Measurements from ENCODE around the gene SLC35D2. TPM values are rescaled to one million over a fixed set of nuclear protein-coding genes. Genes with fewer than 3 reads are reported as not detected.
A peak's percentile ranks its signal among the peaks of the same experiment; 100 is the strongest.

Gene SLC35D2
- total and polyA plus RNA-seq, 3 experiments from 2014 or later = 7.9 to 29.1 (median 8.3) TPM

DNA sequence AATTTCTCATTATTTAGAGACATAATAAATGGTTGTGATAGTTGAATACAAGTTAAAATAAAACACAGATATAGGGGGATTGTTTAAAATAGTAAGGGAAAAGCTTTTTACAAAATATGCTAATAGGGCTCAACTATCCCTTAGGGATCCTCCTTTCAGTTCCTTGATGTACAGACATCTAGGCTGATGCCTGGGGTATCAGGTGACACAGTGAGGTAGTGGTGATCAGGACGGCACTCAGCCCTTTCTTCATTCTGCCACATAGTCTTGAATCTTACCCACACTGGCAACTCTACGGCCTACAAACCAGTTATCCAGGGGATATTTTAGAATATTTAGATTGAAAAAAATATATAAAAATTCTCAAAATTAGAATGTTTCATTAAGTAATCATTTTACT is 12.5 kb upstream of the SLC35D2 start:
- Histone ChIP-seq H3K4me3 (ENCODE audit: low read length) (no peak overlapping the region), H3K36me3 (ENCODE audit: insufficient read depth, low read length) (no peaks in the 10 kb centered on the region), H3K27me3 (ENCODE audit: insufficient read depth, low read length, poor library complexity, severe bottlenecking) (no peaks in the 10 kb centered on the region), H3K9me3 (ENCODE audit: low read length) (no peaks in the 10 kb centered on the region), H3K27ac (ENCODE audit: low read depth, low read length) (no peak overlapping the region), H3K4me1 (ENCODE audit: insufficient read depth, low read length) (peaks cover 27% of the 10 kb centered on the region)
- no peak for DNase-seq
- H3K4me1 Mint-ChIP-seq = peaks cover 27 to 44% (median 43%) of the 10 kb centered on the region in 3 donors
- no peak overlapping the region for H3K27ac Mint-ChIP-seq
- peaks cover 2 to 5% (median 4%) of the 10 kb centered on the region in 5 donors for H3K9me3 Mint-ChIP-seq
- POLR2A ChIA-PET = no interaction called here
- H3K36me3 Mint-ChIP-seq = peaks cover 12 to 24% (median 12%) of the 10 kb centered on the region in 3 donors
- H3K27me3 Mint-ChIP-seq = no peaks in the 10 kb centered on the region
- CTCF ChIA-PET = no interaction called here
- H3K4me3 Mint-ChIP-seq = no peak overlapping the region

DNA sequence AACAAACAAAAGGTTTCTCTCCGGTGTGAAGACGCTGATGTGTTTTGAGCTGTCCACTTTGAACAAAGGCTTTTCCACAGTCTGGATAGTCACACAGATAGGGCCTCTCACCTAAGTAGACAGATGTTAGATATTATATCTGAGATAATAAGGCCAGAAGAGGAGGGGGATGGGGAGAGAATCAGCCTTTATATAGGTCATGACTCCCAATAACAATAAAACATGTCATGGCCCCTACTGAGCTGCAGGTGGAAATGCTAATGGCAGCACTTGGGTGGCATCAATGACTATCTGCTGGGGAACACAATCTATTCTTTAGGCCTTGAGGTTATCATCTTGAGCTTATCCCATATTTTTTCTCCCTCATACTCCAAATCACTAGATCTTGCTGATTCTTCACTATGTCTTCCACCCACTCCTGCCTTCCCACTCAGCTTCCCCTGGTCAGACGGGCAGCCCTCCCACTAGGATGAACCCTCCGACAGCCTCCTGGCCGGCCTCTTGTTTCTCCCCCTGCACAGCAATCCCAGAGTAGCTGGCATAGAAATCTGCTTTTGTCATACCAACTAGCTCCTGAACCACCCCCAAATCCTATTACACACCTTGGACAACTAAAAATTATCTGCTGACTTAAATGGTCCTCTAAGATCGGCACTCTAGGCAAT is 11.5 kb upstream of the SLC35D2 start:
- Mint-ChIP-seq H3K4me1 (peaks cover 30 to 44% (median 41%) of the 10 kb centered on the region in 3 donors), H3K4me3 (no peak overlapping the region), H3K27ac (peak overlapping the region in 3 of 8 donors; percentile 4 to 76 (median 10)), H3K27me3 (no peaks in the 10 kb centered on the region), H3K36me3 (peaks cover 5 to 26% (median 13%) of the 10 kb centered on the region in 3 donors), H3K9me3 (peaks cover 0 to 4% (median 2%) of the 10 kb centered on the region in 5 donors)
- H3K4me3 ChIP-seq (ENCODE audit: low read length) = no peak overlapping the region
- no peaks in the 10 kb centered on the region for H3K9me3 ChIP-seq (ENCODE audit: low read length)
- H3K27ac ChIP-seq (ENCODE audit: low read depth, low read length) = no peak overlapping the region
- H3K4me1 ChIP-seq (ENCODE audit: insufficient read depth, low read length) = peaks cover 21% of the 10 kb centered on the region
- ChIA-PET POLR2A (interaction anchor here (0.6 kb wide), 3 partner anchors 11 to 80 kb away, joined by 3 to 4 read pairs (median 3); no protein-coding TSS in a partner anchor), CTCF (interaction anchor here (1.1 kb wide), 1 partner anchor 22 kb away, joined by 3 read pairs; no protein-coding TSS in a partner anchor)
- no peaks in the 10 kb centered on the region for H3K36me3 ChIP-seq (ENCODE audit: insufficient read depth, low read length)
- DNase-seq = no peak
- no peaks in the 10 kb centered on the region for H3K27me3 ChIP-seq (ENCODE audit: insufficient read depth, low read length, poor library complexity, severe bottlenecking)

DNA sequence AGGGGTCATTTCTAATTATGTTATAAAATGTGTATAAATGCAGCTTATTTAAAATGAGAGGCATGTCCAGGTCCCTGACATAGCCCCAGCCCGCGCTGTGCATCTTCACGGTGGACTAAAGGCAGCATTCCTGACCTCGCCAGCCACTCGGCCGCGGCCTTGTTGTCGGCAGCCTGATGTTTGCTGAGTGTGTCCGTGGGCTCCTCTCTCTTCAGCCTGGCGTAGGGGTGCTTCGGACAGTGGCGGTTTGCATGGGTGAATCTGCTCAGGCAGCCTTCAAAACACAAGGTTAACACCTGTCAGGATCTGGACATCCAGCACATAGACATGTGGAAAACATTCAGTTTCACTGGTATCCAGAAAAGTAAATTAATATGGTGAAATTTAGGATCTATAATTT is 8.8 kb upstream of the SLC35D2 start:
- no peak for DNase-seq
- no peaks in the 10 kb centered on the region for H3K9me3 ChIP-seq (ENCODE audit: low read length)
- no peak overlapping the region for H3K4me3 ChIP-seq (ENCODE audit: low read length)
- H3K4me1 ChIP-seq (ENCODE audit: insufficient read depth, low read length) = no peaks in the 10 kb centered on the region
- H3K27ac ChIP-seq (ENCODE audit: low read depth, low read length) = no peak overlapping the region
- H3K36me3 ChIP-seq (ENCODE audit: insufficient read depth, low read length) = no peaks in the 10 kb centered on the region
- Mint-ChIP-seq H3K27me3 (no peaks in the 10 kb centered on the region), H3K4me1 (peaks cover 12 to 24% (median 18%) of the 10 kb centered on the region in 3 donors), H3K27ac (peak overlapping the region in 2 of 8 donors; percentile 26 to 87), H3K36me3 (peaks cover 0 to 32% (median 12%) of the 10 kb centered on the region in 3 donors), H3K4me3 (no peak overlapping the region), H3K9me3 (no peaks in the 10 kb centered on the region)
- H3K27me3 ChIP-seq (ENCODE audit: insufficient read depth, low read length, poor library complexity, severe bottlenecking) = no peaks in the 10 kb centered on the region
- ChIA-PET POLR2A (no interaction called here), CTCF (no interaction called here)

DNA sequence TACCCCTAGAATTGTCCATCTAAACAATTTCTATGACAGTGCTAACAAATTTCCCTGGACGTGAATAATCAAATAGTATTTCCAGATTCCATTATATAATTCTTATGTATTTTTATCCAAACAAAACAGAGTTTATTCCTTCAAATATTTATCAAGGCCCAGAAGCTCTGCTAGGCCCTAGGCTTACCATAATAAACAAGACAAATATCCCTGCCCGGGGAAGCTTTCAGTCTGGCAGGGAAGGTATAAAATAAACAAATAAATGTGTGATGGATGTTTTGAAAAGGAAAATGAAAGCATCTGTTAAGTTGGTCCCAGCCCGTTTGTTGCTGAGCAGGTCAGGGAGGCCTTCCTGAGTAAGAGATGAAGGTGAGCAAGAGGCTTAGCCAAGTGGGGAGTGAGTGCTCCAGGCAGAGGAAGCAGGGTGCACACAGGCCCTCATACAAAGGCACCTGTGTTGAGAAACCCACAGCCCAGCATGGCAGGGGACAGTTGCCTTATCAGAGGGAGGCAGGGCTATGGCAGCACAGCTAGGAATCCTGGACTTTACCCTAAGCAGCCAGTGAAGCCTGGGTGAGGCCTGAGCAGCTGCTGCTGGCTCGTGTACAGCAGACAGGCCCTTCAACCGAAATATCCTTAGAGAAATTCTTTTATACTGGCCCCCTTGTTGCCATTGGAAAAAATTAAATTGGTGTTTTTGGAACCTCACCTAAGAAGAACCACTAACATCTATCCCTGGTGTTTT is 7.7 kb upstream of the SLC35D2 start:
- Mint-ChIP-seq H3K27me3 (no peaks in the 10 kb centered on the region), H3K4me3 (peak overlapping the region in 2 of 7 donors; percentile 32 to 41), H3K27ac (peak overlapping the region; percentile 61 to 92 (median 78)), H3K9me3 (no peaks in the 10 kb centered on the region), H3K36me3 (peaks cover 0 to 32% (median 12%) of the 10 kb centered on the region in 3 donors), H3K4me1 (peaks cover 12 to 24% (median 14%) of the 10 kb centered on the region in 3 donors)
- Histone ChIP-seq H3K27me3 (ENCODE audit: insufficient read depth, low read length, poor library complexity, severe bottlenecking) (no peaks in the 10 kb centered on the region), H3K36me3 (ENCODE audit: insufficient read depth, low read length) (no peaks in the 10 kb centered on the region), H3K4me1 (ENCODE audit: insufficient read depth, low read length) (no peaks in the 10 kb centered on the region), H3K27ac (ENCODE audit: low read depth, low read length) (no peak overlapping the region), H3K9me3 (ENCODE audit: low read length) (no peaks in the 10 kb centered on the region), H3K4me3 (ENCODE audit: low read length) (no peak overlapping the region)
- ChIA-PET POLR2A (no interaction called here), CTCF (interaction anchor here (0.6 to 0.7 kb wide), 2 partner anchors 9 to 58 kb away, joined by 3 to 4 read pairs; no protein-coding TSS in a partner anchor)
- DNase-seq = no peak

DNA sequence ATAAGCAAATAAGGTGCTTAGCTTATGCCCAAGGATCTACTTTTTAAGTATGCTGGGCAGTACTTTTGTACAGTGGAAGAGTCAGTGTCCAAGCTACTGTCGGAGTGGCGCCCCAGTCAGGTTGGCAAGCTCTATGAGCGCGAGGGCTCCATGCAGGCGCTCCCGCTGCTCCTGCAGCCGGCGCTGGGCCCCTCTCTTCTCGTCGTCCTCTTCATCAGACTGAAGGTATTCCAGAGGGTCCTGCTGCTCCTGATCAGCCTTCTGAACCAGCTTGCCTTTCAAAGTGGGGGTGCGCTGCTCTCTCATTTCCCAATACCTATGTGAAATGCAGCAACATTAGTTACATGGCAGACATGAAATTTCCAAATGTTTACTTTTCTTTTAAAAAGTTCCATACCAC is 4.6 kb upstream of the SLC35D2 start:
- CTCF ChIA-PET = no interaction called here

DNA sequence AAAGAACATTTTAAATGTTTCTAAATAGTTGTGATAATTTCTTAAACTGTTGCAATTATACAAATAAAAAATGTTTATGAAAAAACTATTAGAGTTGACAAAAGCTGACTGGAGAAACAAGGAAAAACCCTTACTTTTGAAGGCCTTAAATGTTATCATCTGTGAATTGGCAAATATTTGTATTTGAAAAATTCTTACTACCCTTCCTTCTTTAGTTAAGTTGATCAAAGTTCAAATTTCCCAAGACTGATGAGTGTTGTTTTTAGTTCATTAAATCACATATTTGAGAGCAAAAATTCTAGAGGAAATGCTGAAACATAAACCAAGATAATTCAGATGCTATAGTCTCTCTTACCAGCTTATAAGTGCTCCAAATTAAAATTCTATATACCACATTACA is 2.6 kb upstream of the SLC35D2 start:
- H3K27me3 Mint-ChIP-seq = no peaks in the 10 kb centered on the region
- peaks cover 0 to 28% (median 10%) of the 10 kb centered on the region in 3 donors for H3K36me3 Mint-ChIP-seq
- ChIA-PET POLR2A (no interaction called here), CTCF (interaction anchor here (0.7 kb wide), 1 partner anchor 66 kb away, joined by 3 read pairs; no protein-coding TSS in a partner anchor)
- Histone ChIP-seq H3K4me1 (ENCODE audit: insufficient read depth, low read length) (peaks cover 16% of the 10 kb centered on the region), H3K27ac (ENCODE audit: low read depth, low read length) (no peak overlapping the region), H3K36me3 (ENCODE audit: insufficient read depth, low read length) (no peaks in the 10 kb centered on the region), H3K4me3 (ENCODE audit: low read length) (no peak overlapping the region), H3K9me3 (ENCODE audit: low read length) (no peaks in the 10 kb centered on the region), H3K27me3 (ENCODE audit: insufficient read depth, low read length, poor library complexity, severe bottlenecking) (no peaks in the 10 kb centered on the region)
- no peak for DNase-seq
- peak overlapping the region in 2 of 8 donors; percentile 40 to 70 for H3K27ac Mint-ChIP-seq
- H3K4me3 Mint-ChIP-seq = peak overlapping the region in 1 of 7 donors; percentile 49
- H3K9me3 Mint-ChIP-seq = no peaks in the 10 kb centered on the region
- H3K4me1 Mint-ChIP-seq = peaks cover 30 to 39% (median 35%) of the 10 kb centered on the region in 3 donors

More for the DNA sequence above, 4.6 kb upstream of the SLC35D2 start:
- Histone ChIP-seq H3K9me3 (ENCODE audit: low read length) (no peaks in the 10 kb centered on the region), H3K36me3 (ENCODE audit: insufficient read depth, low read length) (no peaks in the 10 kb centered on the region), H3K4me1 (ENCODE audit: insufficient read depth, low read length) (no peaks in the 10 kb centered on the region), H3K27ac (ENCODE audit: low read depth, low read length) (no peak overlapping the region), H3K27me3 (ENCODE audit: insufficient read depth, low read length, poor library complexity, severe bottlenecking) (no peaks in the 10 kb centered on the region), H3K4me3 (ENCODE audit: low read length) (no peak overlapping the region)
- no peak for DNase-seq
- no peaks in the 10 kb centered on the region for H3K27me3 Mint-ChIP-seq
- H3K9me3 Mint-ChIP-seq = no peaks in the 10 kb centered on the region
- H3K4me1 Mint-ChIP-seq = peaks cover 20 to 25% (median 21%) of the 10 kb centered on the region in 3 donors
- no peak overlapping the region for H3K27ac Mint-ChIP-seq
- no peak overlapping the region for H3K4me3 Mint-ChIP-seq
- POLR2A ChIA-PET = no interaction called here
- H3K36me3 Mint-ChIP-seq = peaks cover 0 to 34% (median 11%) of the 10 kb centered on the region in 3 donors

DNA sequence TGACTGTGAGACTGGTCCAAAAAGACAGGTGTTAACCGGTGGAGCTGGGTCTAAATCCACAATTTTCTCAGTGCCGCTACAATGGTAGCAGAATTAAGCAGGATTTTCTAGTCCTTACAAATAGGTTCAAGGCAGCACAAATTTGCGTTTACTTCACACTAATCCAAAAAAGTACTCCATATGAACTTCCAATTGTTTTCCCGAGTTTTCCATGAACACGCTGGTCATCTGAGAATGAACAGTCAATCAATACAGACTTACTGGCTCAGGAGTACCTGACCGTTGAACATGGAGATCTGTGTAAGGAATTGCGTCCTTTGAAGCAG is 709 bp downstream of the SLC35D2 start:
- Histone ChIP-seq H3K9me3 (ENCODE audit: low read length) (no peaks in the 10 kb centered on the region), H3K27me3 (ENCODE audit: insufficient read depth, low read length, poor library complexity, severe bottlenecking) (no peaks in the 10 kb centered on the region), H3K4me1 (ENCODE audit: insufficient read depth, low read length) (peaks cover 16% of the 10 kb centered on the region), H3K4me3 (ENCODE audit: low read length) (peak overlapping the region; percentile 54), H3K27ac (ENCODE audit: low read depth, low read length) (no peak overlapping the region), H3K36me3 (ENCODE audit: insufficient read depth, low read length) (no peaks in the 10 kb centered on the region)
- peak overlapping the region in 7 of 8 donors; percentile 45 to 90 (median 76) for H3K27ac Mint-ChIP-seq
- H3K36me3 Mint-ChIP-seq = peaks cover 0 to 23% (median 9%) of the 10 kb centered on the region in 3 donors
- no peaks in the 10 kb centered on the region for H3K9me3 Mint-ChIP-seq
- CTCF ChIA-PET = interaction anchor here (0.7 to 2.8 kb wide), 4 partner anchors 27 to 67 kb away, joined by 3 to 6 read pairs (median 4); partner anchors contain the start of gene HABP4
- no peaks in the 10 kb centered on the region for H3K27me3 Mint-ChIP-seq
- no peak for DNase-seq
- peaks cover 34 to 46% (median 45%) of the 10 kb centered on the region in 3 donors for H3K4me1 Mint-ChIP-seq
- POLR2A ChIA-PET = interaction anchor here (0.6 to 2.1 kb wide), 3 partner anchors 12 to 68 kb away, joined by 5 to 6 read pairs (median 6); partner anchors contain the start of gene HABP4
- peak overlapping the region; percentile 86 to 94 (median 91) for H3K4me3 Mint-ChIP-seq

DNA sequence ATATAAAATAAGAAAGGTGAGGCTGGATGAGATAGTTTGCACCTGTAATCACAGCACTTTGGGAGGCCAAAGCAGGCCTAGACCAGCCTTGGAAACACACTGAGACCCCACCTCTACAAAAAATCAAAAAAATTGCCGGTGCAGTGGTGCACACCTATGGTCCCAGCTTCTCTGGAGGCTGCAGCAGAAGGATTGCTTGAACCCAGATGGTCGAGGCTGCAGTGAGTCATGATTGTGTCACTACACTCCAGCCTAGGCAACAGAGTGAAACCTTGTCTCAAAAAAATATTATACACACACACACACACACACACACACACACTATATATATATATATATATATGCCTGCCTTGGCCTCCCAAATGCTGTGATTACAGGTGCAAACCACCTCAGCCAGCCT is 1.3 kb downstream of the SLC35D2 start:
- H3K27me3 Mint-ChIP-seq = no peaks in the 10 kb centered on the region
- Histone ChIP-seq H3K27me3 (ENCODE audit: insufficient read depth, low read length, poor library complexity, severe bottlenecking) (no peaks in the 10 kb centered on the region), H3K4me3 (ENCODE audit: low read length) (no peak overlapping the region), H3K27ac (ENCODE audit: low read depth, low read length) (no peak overlapping the region), H3K4me1 (ENCODE audit: insufficient read depth, low read length) (peaks cover 16% of the 10 kb centered on the region), H3K36me3 (ENCODE audit: insufficient read depth, low read length) (no peaks in the 10 kb centered on the region), H3K9me3 (ENCODE audit: low read length) (no peaks in the 10 kb centered on the region)
- peaks cover 0 to 28% (median 13%) of the 10 kb centered on the region in 3 donors for H3K36me3 Mint-ChIP-seq
- H3K4me1 Mint-ChIP-seq = peaks cover 35 to 52% (median 50%) of the 10 kb centered on the region in 3 donors
- H3K9me3 Mint-ChIP-seq = no peaks in the 10 kb centered on the region
- CTCF ChIA-PET = interaction anchor here (0.8 to 2.8 kb wide), 3 partner anchors 9 to 32 kb away, joined by 3 to 6 read pairs (median 4); no protein-coding TSS in a partner anchor
- POLR2A ChIA-PET = no interaction called here
- no peak for DNase-seq
- H3K4me3 Mint-ChIP-seq = peak overlapping the region; percentile 46 to 93 (median 86)
- H3K27ac Mint-ChIP-seq = no peak overlapping the region
